GM04503 (cell line): ENCODE data around the gene NPVF.

Source experiments
- DNase-seq: peaks from one replicate; pipeline ENCODE4 v3.0.0-alpha.2; 2012; ENCODE audit warnings: low read depth

Gene NPVF

GRCh38 chr7:25228386-25228785 lies at the start of gene NPVF:
NPVF (minus strand) TSS chr7:25228486; CDS start chr7:25228439, 47 bp downstream.
- DNase-seq: no peak

- no peak for DNase-seq
These were observed 44.0 kb upstream of the NPVF start for GRCh38 chr7:25272265-25272664.

- no peak for DNase-seq
These were observed 35.1 kb upstream of the NPVF start for GRCh38 chr7:25263337-25263736.

GRCh38 chr7:25262586-25262985 lies 34.3 kb upstream of the NPVF start:
- DNase-seq: no peak

GRCh38 chr7:25261545-25262140 lies 33.4 kb upstream of the NPVF start:
- DNase-seq: no peak

- peak; percentile 26 for DNase-seq
These were observed 32.7 kb upstream of the NPVF start for GRCh38 chr7:25260862-25261494.

GRCh38 chr7:25259487-25260243 lies 31.4 kb upstream of the NPVF start:
- peak; percentile 14 for DNase-seq

- no peak for DNase-seq
These were observed 28.1 kb upstream of the NPVF start for GRCh38 chr7:25256333-25256819.

GRCh38 chr7:25255611-25256332 lies 27.5 kb upstream of the NPVF start:
- DNase-seq: no peak

GRCh38 chr7:25254604-25255003 lies 26.3 kb upstream of the NPVF start:
- no peak for DNase-seq

- DNase-seq: no peak
These were observed 25.4 kb upstream of the NPVF start for GRCh38 chr7:25253714-25254113.

- no peak for DNase-seq
These were observed 22.1 kb upstream of the NPVF start for GRCh38 chr7:25250386-25250785.

- no peak for DNase-seq
These were observed 21.5 kb upstream of the NPVF start for GRCh38 chr7:25249772-25250171.

GRCh38 chr7:25246306-25246705 lies 18.0 kb upstream of the NPVF start:
- no peak for DNase-seq

GRCh38 chr7:25244254-25245033 lies 16.2 kb upstream of the NPVF start:
- no peak for DNase-seq

GRCh38 chr7:25242678-25243077 lies 14.4 kb upstream of the NPVF start:
- no peak for DNase-seq

GRCh38 chr7:25240896-25241295 lies 12.6 kb upstream of the NPVF start:
- no peak for DNase-seq

GRCh38 chr7:25240340-25240739 lies 12.1 kb upstream of the NPVF start:
- no peak for DNase-seq

GRCh38 chr7:25239888-25240287 lies 11.6 kb upstream of the NPVF start:
- no peak for DNase-seq

- no peak for DNase-seq
These were observed 9.9 kb upstream of the NPVF start for GRCh38 chr7:25238066-25238725.

- DNase-seq: no peak
These were observed 7.2 kb upstream of the NPVF start for GRCh38 chr7:25235471-25235870.
